ENCODE measurements around the gene CISH.

Gene CISH

GRCh38 chr3:50642382-50642781, 30.8 kb upstream of the CISH start:
- TF ChIP-seq ZFP30 (CRISPR knock-in tag; IDR thresholded peaks at IDR 0.05) (no peak), SNAI2 (CRISPR knock-in tag; IDR thresholded peaks at IDR 0.05) (no peak)
- ATAC-seq: no peak

GRCh38 chr3:50639055-50639494, 27.5 kb upstream of the CISH start:
- peak; percentile 70 for ATAC-seq
- TF ChIP-seq BACH2 (CRISPR knock-in tag; IDR thresholded peaks at IDR 0.05; ENCODE audit: borderline replicate concordance): no peak
- no peak for TF ChIP-seq CREB5 (CRISPR knock-in tag; IDR thresholded peaks at IDR 0.05; ENCODE audit: low read depth)
- no peak for TF ChIP-seq ZNF8 (CRISPR knock-in tag; IDR thresholded peaks at IDR 0.05)
- no peak for TF ChIP-seq ZC3H10 (CRISPR knock-in tag; IDR thresholded peaks at IDR 0.05)
- no peak for TF ChIP-seq ZNF70 (CRISPR knock-in tag; IDR thresholded peaks at IDR 0.05)
- TF ChIP-seq ESRRG (CRISPR knock-in tag; IDR thresholded peaks at IDR 0.05): no peak
- TF ChIP-seq TCF4 (CRISPR knock-in tag; IDR thresholded peaks at IDR 0.05; ENCODE audit: borderline replicate concordance): no peak
- TF ChIP-seq ISL1 (CRISPR knock-in tag; IDR thresholded peaks at IDR 0.05): no peak
- no peak for TF ChIP-seq PATZ1 (CRISPR knock-in tag; IDR thresholded peaks at IDR 0.05; ENCODE audit: borderline replicate concordance)
- no peak for TF ChIP-seq RARB (CRISPR knock-in tag; IDR thresholded peaks at IDR 0.05)
- TF ChIP-seq SNAI2 (CRISPR knock-in tag; IDR thresholded peaks at IDR 0.05): no peak

GRCh38 chr3:50637945-50638344, 26.4 kb upstream of the CISH start:
- ATAC-seq: no peak
- TF ChIP-seq PPARA (CRISPR knock-in tag; IDR thresholded peaks at IDR 0.05; ENCODE audit: borderline replicate concordance) (no peak), ZNF8 (CRISPR knock-in tag; IDR thresholded peaks at IDR 0.05) (no peak), ZFP3 (CRISPR knock-in tag; IDR thresholded peaks at IDR 0.05) (no peak)

GRCh38 chr3:50637011-50637410, 25.4 kb upstream of the CISH start:
- no peak for TF ChIP-seq ZC3H10 (CRISPR knock-in tag; IDR thresholded peaks at IDR 0.05)
- no peak for TF ChIP-seq CREB5 (CRISPR knock-in tag; IDR thresholded peaks at IDR 0.05; ENCODE audit: low read depth)
- no peak for TF ChIP-seq CSDC2 (CRISPR knock-in tag; IDR thresholded peaks at IDR 0.05)
- no peak for TF ChIP-seq RARB (CRISPR knock-in tag; IDR thresholded peaks at IDR 0.05)
- no peak for TF ChIP-seq PPARA (CRISPR knock-in tag; IDR thresholded peaks at IDR 0.05; ENCODE audit: borderline replicate concordance)
- no peak for TF ChIP-seq TSHZ2 (CRISPR knock-in tag; IDR thresholded peaks at IDR 0.05)
- TF ChIP-seq ZNF70 (CRISPR knock-in tag; IDR thresholded peaks at IDR 0.05): no peak
- no peak for TF ChIP-seq ZFP3 (CRISPR knock-in tag; IDR thresholded peaks at IDR 0.05)
- no peak for TF ChIP-seq OSR1 (CRISPR knock-in tag; IDR thresholded peaks at IDR 0.05)
- no peak for TF ChIP-seq ARNTL (CRISPR knock-in tag; IDR thresholded peaks at IDR 0.05; ENCODE audit: borderline replicate concordance, low read depth)
- no peak for TF ChIP-seq ESRRG (CRISPR knock-in tag; IDR thresholded peaks at IDR 0.05)
- no peak for ATAC-seq

GRCh38 chr3:50635066-50635465, 23.5 kb upstream of the CISH start:
- no peak for ATAC-seq
- TF ChIP-seq CSRNP3 (CRISPR knock-in tag; IDR thresholded peaks at IDR 0.05) (no peak), PPARA (CRISPR knock-in tag; IDR thresholded peaks at IDR 0.05; ENCODE audit: borderline replicate concordance) (no peak), CSDC2 (CRISPR knock-in tag; IDR thresholded peaks at IDR 0.05) (no peak), CREB5 (CRISPR knock-in tag; IDR thresholded peaks at IDR 0.05; ENCODE audit: low read depth) (no peak), ZFP3 (CRISPR knock-in tag; IDR thresholded peaks at IDR 0.05) (no peak), ARNTL (CRISPR knock-in tag; IDR thresholded peaks at IDR 0.05; ENCODE audit: borderline replicate concordance, low read depth) (no peak), ESRRG (CRISPR knock-in tag; IDR thresholded peaks at IDR 0.05) (no peak), PATZ1 (CRISPR knock-in tag; IDR thresholded peaks at IDR 0.05; ENCODE audit: borderline replicate concordance) (no peak), OSR1 (CRISPR knock-in tag; IDR thresholded peaks at IDR 0.05) (no peak), ZC3H10 (CRISPR knock-in tag; IDR thresholded peaks at IDR 0.05) (no peak)
